ENCODE measurements around the gene PGM2L1. TPM values are rescaled to one million over a fixed set of nuclear protein-coding genes. Genes with fewer than 3 reads are reported as not detected.
"Not testable (repeated sequence)": the region's sequence is repeated elsewhere in the genome, so short reads cannot be mapped to it uniquely, and the experiment has no call there.

Gene PGM2L1
- total RNA-seq, 2 experiments from 2014 or later: 11.9 to 13.4 TPM

DNA sequence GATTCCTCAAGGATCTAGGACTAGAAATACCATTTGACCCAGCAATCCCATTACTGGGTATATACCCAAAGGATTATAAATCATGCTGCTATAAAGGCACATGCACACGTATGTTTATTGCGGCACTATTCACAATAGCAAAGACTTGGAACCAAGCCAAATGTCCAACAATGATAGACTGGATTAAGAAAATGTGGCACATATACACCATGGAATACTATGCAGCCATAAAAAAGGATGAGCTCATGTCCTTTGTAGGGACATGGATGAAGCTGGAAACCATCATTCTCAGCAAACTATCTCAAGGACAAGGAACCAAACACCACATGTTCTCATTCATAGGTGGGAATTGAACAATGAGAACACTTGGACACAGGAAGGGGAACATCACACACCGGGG lies 32.4 kb downstream of the PGM2L1 start:
- H3K27me3 Mint-ChIP-seq (ENCODE audit: low read depth); CTCF ChIA-PET; DNase-seq; H3K9me3 Mint-ChIP-seq; H3K27ac Mint-ChIP-seq; intact Hi-C loops (cut with micrococcal nuclease); H3K4me1 Mint-ChIP-seq (ENCODE audit: low read depth); H3K4me3 Mint-ChIP-seq: not testable (repeated sequence)
- H3K36me3 Mint-ChIP-seq (ENCODE audit: low read depth): peaks cover 28% of the 10 kb centered on the region

DNA sequence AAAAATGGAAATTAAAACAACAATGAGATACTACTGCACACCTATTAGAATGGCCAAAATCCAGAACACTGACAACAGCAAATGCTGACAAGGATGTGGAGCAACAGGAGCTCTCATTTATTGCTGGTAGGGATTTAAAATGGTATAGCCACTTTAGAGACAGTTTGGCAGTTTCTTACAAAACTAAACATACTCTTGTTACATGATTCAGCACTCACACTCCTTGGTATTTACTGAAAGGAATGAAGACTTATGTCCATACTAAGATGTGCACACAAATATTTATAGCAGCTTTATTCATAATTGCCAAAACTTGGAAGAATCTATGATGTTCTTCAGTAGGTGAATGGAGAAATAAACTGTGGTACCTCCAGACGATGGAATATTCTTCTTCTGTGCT lies 40.8 kb downstream of the PGM2L1 start:
- no peaks in the 10 kb centered on the region for H3K9me3 Mint-ChIP-seq
- DNase-seq: no peak

GRCh38 chr11:74355626-74356025 lies 42.6 kb downstream of the PGM2L1 start:
- H3K27ac Mint-ChIP-seq: no peak overlapping the region
- H3K4me3 Mint-ChIP-seq: no peak overlapping the region
- H3K27me3 Mint-ChIP-seq (ENCODE audit: low read depth): no peaks in the 10 kb centered on the region
- no peak for DNase-seq
- CTCF ChIA-PET: interaction anchor here (1.1 to 1.5 kb wide), 2 partner anchors 101 to 215 kb away, joined by 4 to 6 read pairs; no protein-coding TSS in a partner anchor
- no peaks in the 10 kb centered on the region for H3K9me3 Mint-ChIP-seq
- intact Hi-C loops (cut with micrococcal nuclease): no loop called here
- H3K36me3 Mint-ChIP-seq (ENCODE audit: low read depth): peaks cover 22% of the 10 kb centered on the region
- H3K4me1 Mint-ChIP-seq (ENCODE audit: low read depth): no peaks in the 10 kb centered on the region

More for the DNA sequence above, 40.8 kb downstream of the PGM2L1 start:
- Mint-ChIP-seq H3K27ac (no peak overlapping the region), H3K36me3 (ENCODE audit: low read depth) (peaks cover 33% of the 10 kb centered on the region), H3K4me1 (ENCODE audit: low read depth) (no peaks in the 10 kb centered on the region), H3K4me3 (no peak overlapping the region), H3K27me3 (ENCODE audit: low read depth) (no peaks in the 10 kb centered on the region)
- CTCF ChIA-PET: no interaction called here
- intact Hi-C loops (cut with micrococcal nuclease): no loop called here

GRCh38 chr11:74354036-74354435 lies 44.2 kb downstream of the PGM2L1 start:
- intact Hi-C loops (cut with micrococcal nuclease): no loop called here
- Mint-ChIP-seq H3K36me3 (ENCODE audit: low read depth) (peaks cover 18% of the 10 kb centered on the region), H3K4me3 (no peak overlapping the region), H3K27me3 (ENCODE audit: low read depth) (no peaks in the 10 kb centered on the region), H3K4me1 (ENCODE audit: low read depth) (no peaks in the 10 kb centered on the region), H3K9me3 (no peaks in the 10 kb centered on the region), H3K27ac (no peak overlapping the region)
- DNase-seq: no peak
- CTCF ChIA-PET: no interaction called here

- Mint-ChIP-seq H3K4me3 (no peak overlapping the region), H3K9me3 (no peaks in the 10 kb centered on the region), H3K36me3 (ENCODE audit: low read depth) (peaks cover 17% of the 10 kb centered on the region), H3K27me3 (ENCODE audit: low read depth) (no peaks in the 10 kb centered on the region), H3K4me1 (ENCODE audit: low read depth) (no peaks in the 10 kb centered on the region), H3K27ac (no peak overlapping the region)
- intact Hi-C loops (cut with micrococcal nuclease): no loop called here
- CTCF ChIA-PET: no interaction called here
- no peak for DNase-seq
Measured at GRCh38 chr11:74347381-74347780, 50.9 kb downstream of the PGM2L1 start.

- H3K27me3 Mint-ChIP-seq (ENCODE audit: low read depth): no peaks in the 10 kb centered on the region
- H3K27ac Mint-ChIP-seq: no peak overlapping the region
- no peaks in the 10 kb centered on the region for H3K4me1 Mint-ChIP-seq (ENCODE audit: low read depth)
- intact Hi-C loops (cut with micrococcal nuclease): no loop called here
- peaks cover 14% of the 10 kb centered on the region for H3K36me3 Mint-ChIP-seq (ENCODE audit: low read depth)
- CTCF ChIA-PET: interaction anchor here (0.8 to 1.3 kb wide), 2 partner anchors 22 to 105 kb away, joined by 4 to 5 read pairs; no protein-coding TSS in a partner anchor
- H3K4me3 Mint-ChIP-seq: no peak overlapping the region
- H3K9me3 Mint-ChIP-seq: no peaks in the 10 kb centered on the region
- DNase-seq: no peak
Measured at GRCh38 chr11:74345420-74345819, 52.8 kb downstream of the PGM2L1 start.

DNA sequence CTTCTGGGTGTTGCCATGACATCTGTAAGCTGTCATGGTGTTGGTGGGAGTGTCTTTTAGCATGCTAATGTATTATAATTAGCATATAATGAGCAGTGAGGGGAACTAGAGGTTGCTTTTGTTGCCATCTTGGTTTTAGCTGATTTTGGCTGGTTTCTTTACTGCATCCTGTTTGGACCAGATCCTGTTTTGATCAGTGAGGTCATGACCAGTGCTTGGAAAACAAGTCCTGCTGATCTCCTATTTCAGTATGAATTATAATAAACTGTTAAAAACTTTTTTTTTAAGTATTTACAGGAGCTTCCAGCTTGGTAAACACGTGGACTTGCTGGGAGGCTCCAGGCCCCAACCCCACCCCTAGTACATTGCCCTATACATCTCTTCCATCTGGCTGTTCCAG lies 56.3 kb downstream of the PGM2L1 start:
- Mint-ChIP-seq H3K36me3 (ENCODE audit: low read depth) (peaks cover 13% of the 10 kb centered on the region), H3K9me3 (no peaks in the 10 kb centered on the region), H3K27me3 (ENCODE audit: low read depth) (no peaks in the 10 kb centered on the region), H3K4me1 (ENCODE audit: low read depth) (no peaks in the 10 kb centered on the region), H3K27ac (no peak overlapping the region), H3K4me3 (no peak overlapping the region)
- intact Hi-C loops (cut with micrococcal nuclease): no loop called here
- CTCF ChIA-PET: interaction anchor here (0.7 to 1.5 kb wide), 3 partner anchors 9 to 511 kb away, joined by 3 read pairs; no protein-coding TSS in a partner anchor
- DNase-seq: no peak

GRCh38 chr11:74339619-74340018 lies 58.6 kb downstream of the PGM2L1 start:
- CTCF ChIA-PET: interaction anchor here (0.6 kb wide), 1 partner anchor 19 kb away, joined by 4 read pairs; no protein-coding TSS in a partner anchor
- intact Hi-C loops (cut with micrococcal nuclease): no loop called here
- Mint-ChIP-seq H3K9me3 (no peaks in the 10 kb centered on the region), H3K27ac (no peak overlapping the region), H3K4me3 (no peak overlapping the region), H3K36me3 (ENCODE audit: low read depth) (peaks cover 13% of the 10 kb centered on the region), H3K27me3 (ENCODE audit: low read depth) (no peaks in the 10 kb centered on the region), H3K4me1 (ENCODE audit: low read depth) (no peaks in the 10 kb centered on the region)
- no peak for DNase-seq

DNA sequence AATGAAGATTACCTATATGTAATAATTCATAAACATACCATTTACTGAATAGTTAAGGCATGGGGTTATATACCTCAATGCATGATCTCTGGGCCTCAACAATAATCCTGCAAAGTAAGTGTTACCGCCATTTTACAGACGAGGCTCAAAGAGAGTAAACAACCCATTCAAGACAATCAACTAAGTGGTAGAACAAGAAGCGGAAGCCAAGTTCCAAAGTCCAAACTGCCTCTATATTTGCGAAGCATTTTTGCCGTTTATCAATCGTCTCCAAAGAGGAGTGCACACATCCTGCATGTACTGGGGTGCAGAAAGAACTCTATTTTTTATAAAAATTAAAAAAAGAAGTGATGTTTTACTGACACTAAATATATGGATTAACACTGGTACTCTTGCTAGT lies 59.3 kb downstream of the PGM2L1 start:
- CTCF ChIA-PET: interaction anchor here (0.6 to 2.2 kb wide), 3 partner anchors 18 to 114 kb away, joined by 3 to 9 read pairs (median 4); no protein-coding TSS in a partner anchor
- no peaks in the 10 kb centered on the region for H3K27me3 Mint-ChIP-seq (ENCODE audit: low read depth)
- H3K4me3 Mint-ChIP-seq: no peak overlapping the region
- H3K27ac Mint-ChIP-seq: no peak overlapping the region
- peaks cover 10% of the 10 kb centered on the region for H3K36me3 Mint-ChIP-seq (ENCODE audit: low read depth)
- no peaks in the 10 kb centered on the region for H3K4me1 Mint-ChIP-seq (ENCODE audit: low read depth)
- DNase-seq: no peak
- H3K9me3 Mint-ChIP-seq: no peaks in the 10 kb centered on the region
- intact Hi-C loops (cut with micrococcal nuclease): no loop called here

DNA sequence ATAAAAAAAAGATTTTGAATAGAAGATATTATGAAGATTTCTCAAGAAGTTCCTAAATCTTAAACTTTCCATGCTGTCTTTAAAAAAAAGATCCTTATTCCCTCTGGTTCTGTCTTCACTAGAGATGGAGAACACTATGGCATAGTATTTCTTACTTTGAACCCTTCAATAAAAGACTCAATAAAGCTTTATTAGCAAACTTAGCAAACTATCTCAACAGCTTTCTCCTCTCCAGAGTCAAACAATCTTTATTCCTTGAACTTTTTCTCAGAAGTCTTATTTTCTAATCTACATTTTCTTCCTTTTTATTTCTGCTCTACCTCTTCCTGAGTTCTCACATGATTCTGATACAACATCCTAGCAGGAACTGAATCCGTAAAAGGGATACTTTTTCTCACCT lies 65.0 kb downstream of the PGM2L1 start:
- Mint-ChIP-seq H3K4me1 (ENCODE audit: low read depth) (no peaks in the 10 kb centered on the region), H3K27me3 (ENCODE audit: low read depth) (no peaks in the 10 kb centered on the region), H3K9me3 (no peaks in the 10 kb centered on the region), H3K4me3 (no peak overlapping the region), H3K36me3 (ENCODE audit: low read depth) (peaks cover 4% of the 10 kb centered on the region), H3K27ac (no peak overlapping the region)
- CTCF ChIA-PET: interaction anchor here (1.4 kb wide), 1 partner anchor 117 kb away, joined by 9 read pairs; no protein-coding TSS in a partner anchor
- no peak for DNase-seq
- intact Hi-C loops (cut with micrococcal nuclease): no loop called here

DNA sequence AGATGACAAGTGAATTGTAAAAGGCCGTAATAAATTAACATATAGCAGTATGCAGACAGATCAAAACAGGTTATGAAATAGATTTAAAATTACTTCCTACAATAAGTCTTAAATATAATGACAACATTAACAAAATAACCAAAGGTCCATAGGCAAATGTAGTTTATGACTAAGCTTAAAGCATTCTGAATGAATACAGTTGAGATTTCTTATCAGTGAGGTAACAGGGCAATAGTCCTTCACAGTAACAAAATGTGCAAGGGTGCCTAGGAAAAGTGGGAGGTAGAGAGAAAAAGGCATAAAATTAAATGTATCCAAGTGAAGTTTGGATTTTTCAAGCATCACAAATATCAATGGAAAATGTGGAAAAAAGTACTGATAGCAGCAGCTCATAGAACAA lies 65.9 kb downstream of the PGM2L1 start:
- Mint-ChIP-seq H3K27ac (no peak overlapping the region), H3K4me1 (ENCODE audit: low read depth) (no peaks in the 10 kb centered on the region), H3K27me3 (ENCODE audit: low read depth) (no peaks in the 10 kb centered on the region), H3K9me3 (no peaks in the 10 kb centered on the region), H3K4me3 (no peak overlapping the region), H3K36me3 (ENCODE audit: low read depth) (peaks cover 6% of the 10 kb centered on the region)
- no peak for DNase-seq
- intact Hi-C loops (cut with micrococcal nuclease): no loop called here
- CTCF ChIA-PET: no interaction called here

DNA sequence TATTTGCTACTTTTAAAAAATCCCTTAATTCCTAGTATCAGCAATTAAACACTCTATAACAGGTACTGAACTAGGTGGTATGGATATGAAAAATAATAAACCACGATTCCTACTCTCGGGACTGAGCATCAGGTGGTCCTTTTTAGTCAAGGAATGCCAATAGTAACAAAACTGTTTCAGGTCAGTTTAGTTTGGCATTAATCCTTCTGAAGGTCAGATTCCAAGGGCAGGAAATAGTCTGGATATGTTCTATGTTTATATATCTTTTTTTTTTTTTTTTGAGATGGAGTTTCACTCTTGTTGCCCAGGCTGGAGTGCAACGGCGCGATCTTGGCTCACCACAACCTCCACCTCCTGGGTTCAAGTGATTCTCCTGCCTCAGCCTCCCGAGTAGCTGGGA lies 67.2 kb downstream of the PGM2L1 start:
- DNase-seq; H3K4me3 Mint-ChIP-seq; intact Hi-C loops (cut with micrococcal nuclease); H3K27ac Mint-ChIP-seq; H3K27me3 Mint-ChIP-seq (ENCODE audit: low read depth); H3K4me1 Mint-ChIP-seq (ENCODE audit: low read depth); H3K36me3 Mint-ChIP-seq (ENCODE audit: low read depth); H3K9me3 Mint-ChIP-seq: not testable (repeated sequence)
- CTCF ChIA-PET: interaction anchor here (0.7 kb wide), 1 partner anchor 94 kb away, joined by 3 read pairs; no protein-coding TSS in a partner anchor

- H3K9me3 Mint-ChIP-seq: no peaks in the 10 kb centered on the region
- peaks cover 3% of the 10 kb centered on the region for H3K36me3 Mint-ChIP-seq (ENCODE audit: low read depth)
- H3K27ac Mint-ChIP-seq: no peak overlapping the region
- H3K4me3 Mint-ChIP-seq: no peak overlapping the region
- H3K4me1 Mint-ChIP-seq (ENCODE audit: low read depth): no peaks in the 10 kb centered on the region
- CTCF ChIA-PET: no interaction called here
- intact Hi-C loops (cut with micrococcal nuclease): no loop called here
- H3K27me3 Mint-ChIP-seq (ENCODE audit: low read depth): peaks cover 3% of the 10 kb centered on the region
- DNase-seq: no peak
Measured at GRCh38 chr11:74330075-74330858, 68.0 kb downstream of the PGM2L1 start.

All from activated naive CD4-positive, alpha-beta T cell treated with anti-CD3 and anti-CD28 coated beads for 36 hours (primary cell).